GM19463 (cell line): ENCODE measurements around the gene TNRC18.
"Not testable (repeated sequence)": the region's sequence is repeated elsewhere in the genome, so short reads cannot be mapped to it uniquely, and the experiment has no call there.

Experiments used
- ATAC-seq: cut with Tn5 transposase; IDR thresholded peaks from one replicate; pipeline ENCODE4 v1.9.1; 2021; ENCODE audit warnings: mild to moderate bottlenecking, moderate library complexity; ENCODE audit not compliant: unreplicated experiment

TNRC18 gene

GRCh38 chr7:5295039-5296014 lies 128.3 kb downstream of the TNRC18 start:
- ATAC-seq: no peak

GRCh38 chr7:5294169-5294987 lies 129.3 kb downstream of the TNRC18 start:
- ATAC-seq: no peak

DNA sequence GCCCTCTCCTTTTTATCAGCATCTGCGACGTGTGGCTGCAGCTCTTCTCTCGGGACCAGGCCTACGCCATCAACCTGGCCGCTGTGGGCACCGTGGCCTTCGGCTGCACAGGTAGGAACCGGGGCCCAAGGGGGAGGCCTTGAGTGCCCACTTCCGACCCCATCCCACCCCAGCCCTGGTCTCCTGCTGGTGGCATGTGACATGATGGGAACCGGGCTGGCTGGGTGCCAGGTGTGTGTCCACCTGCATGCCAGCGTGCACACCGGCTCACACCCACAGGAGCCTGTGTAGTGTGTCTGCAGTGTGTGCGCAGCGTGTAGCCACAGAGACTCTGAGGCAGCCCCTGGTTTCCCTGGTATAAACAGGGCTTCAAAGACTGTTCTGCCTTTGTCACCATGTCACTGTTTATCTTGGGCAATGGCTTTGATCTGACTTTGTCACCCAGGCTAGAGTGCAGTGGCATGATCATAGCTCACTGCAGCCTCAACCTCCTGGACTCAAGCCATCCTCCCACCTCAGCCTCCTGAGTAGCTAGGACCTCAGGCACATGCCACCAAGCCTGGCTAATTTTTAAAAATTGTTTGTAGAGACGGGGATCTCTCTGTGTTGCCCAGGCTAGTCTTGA lies 131.8 kb downstream of the TNRC18 start:
- not testable (repeated sequence) for ATAC-seq

- no peak for ATAC-seq
These were observed 132.3 kb downstream of the TNRC18 start for GRCh38 chr7:5291301-5291700.

GRCh38 chr7:5289355-5289754 lies 134.3 kb downstream of the TNRC18 start:
- ATAC-seq: no peak

GRCh38 chr7:5288560-5288959 lies 135.1 kb downstream of the TNRC18 start:
- not testable (repeated sequence) for ATAC-seq

GRCh38 chr7:5287802-5288201 lies 135.8 kb downstream of the TNRC18 start:
- ATAC-seq: no peak

DNA sequence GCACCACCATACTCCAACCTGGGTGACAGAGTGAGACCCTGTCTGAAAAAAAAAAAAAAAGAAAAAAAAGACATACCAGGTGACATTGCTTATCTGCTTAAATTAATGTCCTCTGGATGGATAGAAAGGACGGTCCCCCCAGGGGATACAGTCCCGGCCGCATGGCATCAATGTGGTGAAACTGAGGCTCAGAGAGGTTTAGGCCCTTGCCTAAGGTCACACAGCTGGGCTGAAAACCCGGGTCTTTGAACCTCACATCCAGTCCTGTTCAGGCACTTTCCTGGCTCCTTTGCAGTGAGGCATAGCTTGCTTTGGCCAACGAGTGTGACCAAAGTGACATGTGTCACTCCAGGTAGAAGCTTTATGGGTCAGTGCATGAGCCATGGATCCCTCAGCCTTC lies 136.3 kb downstream of the TNRC18 start:
- ATAC-seq: not testable (repeated sequence)

DNA sequence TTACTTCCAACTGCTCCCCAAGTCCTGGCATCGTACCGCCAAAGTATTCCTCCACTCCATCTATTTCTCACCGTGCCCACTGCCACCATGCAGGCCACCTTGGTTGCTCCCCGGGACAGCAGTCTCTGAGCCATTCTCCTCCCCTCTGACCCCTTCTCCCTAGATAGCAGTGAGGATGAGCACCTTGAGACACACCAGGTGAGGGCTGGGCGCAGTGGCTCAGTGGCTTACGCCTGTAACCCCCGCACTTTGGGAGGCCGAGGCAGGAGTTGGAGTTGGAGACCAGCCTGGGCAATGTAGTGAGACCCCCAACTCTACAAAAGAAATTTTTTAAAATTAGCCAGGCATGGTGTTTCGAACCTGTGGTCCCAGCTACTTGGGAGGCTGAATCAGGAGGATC lies 136.7 kb downstream of the TNRC18 start:
- no peak for ATAC-seq

DNA sequence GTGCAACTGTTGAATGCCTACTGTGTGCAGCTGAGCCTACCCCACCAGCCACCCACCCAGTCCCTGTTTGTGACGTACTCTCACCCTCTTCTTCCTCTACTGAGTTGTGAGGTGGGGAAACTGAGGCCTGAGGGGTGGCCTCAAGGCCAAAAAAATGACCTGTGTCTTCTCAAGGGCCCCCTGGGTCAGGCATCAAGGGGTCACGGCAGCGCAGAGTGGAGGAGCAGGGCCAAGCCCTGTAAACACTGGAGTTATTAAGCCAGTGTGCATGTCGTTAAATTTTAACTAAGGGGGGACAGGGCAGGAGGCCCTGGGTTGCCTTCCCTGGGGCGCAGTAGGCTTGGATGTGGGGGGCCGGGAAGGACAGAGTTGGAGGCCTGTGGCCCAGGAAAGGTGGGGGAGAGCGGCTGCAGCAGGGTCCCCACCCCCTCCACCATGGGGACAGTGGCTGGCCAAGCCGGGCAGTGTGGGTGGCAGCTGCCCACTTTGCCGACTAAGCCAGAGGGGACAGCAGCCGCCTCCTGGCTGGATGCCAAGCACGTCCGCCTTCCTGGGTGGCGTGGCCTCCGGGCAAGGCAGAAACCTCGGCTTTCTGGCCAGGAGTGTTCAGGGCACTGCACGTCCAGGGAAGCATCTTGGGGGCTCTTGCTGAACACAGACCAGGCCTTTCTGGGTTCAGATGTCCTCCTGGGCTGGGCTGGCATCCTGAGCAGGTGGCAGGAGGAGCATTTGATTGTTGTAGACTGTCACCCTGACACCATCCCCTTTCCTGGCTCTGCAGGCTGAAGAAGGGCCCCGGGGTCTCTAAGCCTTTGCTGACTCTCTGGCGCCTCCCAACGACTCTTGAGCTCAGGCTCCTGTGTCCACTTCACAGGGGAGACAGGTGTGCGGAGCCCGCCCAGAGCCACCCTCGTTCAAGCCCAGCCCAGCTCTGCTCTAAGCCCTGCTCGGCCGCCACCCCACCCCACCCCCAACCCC lies 139.0 kb downstream of the TNRC18 start:
- no peak for ATAC-seq

GRCh38 chr7:5283421-5284303 lies 140.0 kb downstream of the TNRC18 start:
- no peak for ATAC-seq

DNA sequence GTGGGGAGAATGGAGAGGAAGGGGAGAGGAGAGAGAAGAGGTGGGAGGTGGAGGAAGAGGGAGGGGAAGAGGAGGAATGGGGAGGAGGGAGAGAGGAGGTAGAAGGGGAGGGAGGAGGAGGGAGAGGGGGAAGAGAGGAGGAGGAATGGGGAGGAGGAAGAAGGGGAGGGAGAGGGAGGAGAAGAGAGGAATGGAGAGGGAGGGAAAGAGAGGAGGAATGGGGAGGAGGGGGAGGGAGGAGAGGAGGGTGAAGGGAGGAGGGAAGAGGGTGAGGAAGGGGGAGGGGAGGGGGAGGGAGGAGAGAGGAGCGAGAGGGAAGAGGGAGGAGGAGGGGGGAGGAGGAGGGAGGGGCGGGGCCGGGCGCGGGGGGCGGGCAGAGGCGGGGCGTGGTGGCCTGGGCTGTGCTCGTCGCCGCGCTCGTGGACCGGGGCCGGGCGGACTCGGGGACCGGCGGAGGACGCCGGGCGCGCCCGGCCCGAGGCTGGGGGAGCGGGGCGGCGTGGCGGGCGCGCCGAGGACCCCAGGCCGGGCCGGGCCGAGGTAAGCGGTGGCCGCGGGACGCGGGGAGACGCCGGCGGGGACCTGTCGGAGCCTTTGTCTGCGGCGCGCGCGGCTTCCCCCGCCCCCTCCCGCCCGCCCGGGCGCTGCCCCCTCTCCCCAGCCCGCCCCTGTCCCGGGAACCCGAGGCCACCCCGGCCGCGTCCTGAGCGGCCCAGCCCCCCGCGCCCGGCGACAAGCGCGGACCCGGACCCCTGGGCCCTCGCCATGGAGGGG lies 140.9 kb downstream of the TNRC18 start, which contains the start of gene SLC29A4:
Gene SLC29A4, plus strand, starts transcription at position 401 of the 774 bp plus-strand sequence. CDS start 4,874 bp downstream, outside the sequence.
- no peak for ATAC-seq

- not testable (repeated sequence) for ATAC-seq
These were observed 141.8 kb downstream of the TNRC18 start for GRCh38 chr7:5281598-5282500.

DNA sequence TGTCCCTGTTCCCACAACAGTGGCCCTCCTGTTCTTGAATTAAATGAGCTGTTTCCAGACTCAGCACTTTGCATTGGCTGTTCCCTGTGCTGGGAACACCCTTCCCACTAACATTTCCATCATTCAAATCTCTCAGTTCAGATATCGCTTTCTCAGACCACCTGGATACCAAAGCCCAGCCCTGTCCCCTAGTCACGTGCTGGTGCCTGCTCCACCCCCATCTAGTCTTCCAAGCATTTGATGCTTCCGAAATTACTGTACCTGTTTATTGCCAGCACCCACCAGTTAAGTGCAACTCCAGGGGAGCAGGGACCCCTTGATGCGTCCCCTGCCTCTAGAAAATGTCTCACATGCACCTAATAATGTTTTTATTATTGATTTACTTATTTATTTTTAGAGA lies 143.9 kb downstream of the TNRC18 start:
- no peak for ATAC-seq

DNA sequence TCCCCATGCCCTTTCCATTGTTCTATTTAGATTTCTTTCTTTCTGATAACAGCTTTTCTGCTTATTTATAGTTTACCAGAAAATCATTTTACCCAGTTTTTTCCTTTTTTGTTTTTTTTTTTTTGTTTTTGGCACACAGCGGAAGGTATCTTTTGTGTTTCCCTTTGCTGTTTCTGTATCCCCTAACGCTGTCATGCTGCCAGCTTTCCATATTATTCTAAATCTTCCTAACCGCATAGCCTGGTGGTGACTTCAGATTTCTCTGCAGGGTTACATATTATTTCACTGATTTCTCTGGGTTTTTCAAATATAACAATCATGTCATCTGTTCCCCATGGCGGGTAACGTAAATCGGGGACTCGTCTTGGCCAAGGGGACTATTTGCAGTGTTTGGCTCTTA lies 144.9 kb downstream of the TNRC18 start:
- ATAC-seq: no peak

- ATAC-seq: no peak
These were observed 147.0 kb downstream of the TNRC18 start for GRCh38 chr7:5276611-5277010.

- ATAC-seq: not testable (repeated sequence)
These were observed 147.5 kb downstream of the TNRC18 start for GRCh38 chr7:5276123-5276522.
